SH-SY5Y (cell line): ENCODE results near the gene RILPL2.

Experiments
- GATA2 ChIP-seq: IDR thresholded peaks from 2 replicates; pipeline ENCODE4 v1.6.1; 2011; ENCODE audit warnings: mild to moderate bottlenecking, low read depth, low read length
- GATA3 ChIP-seq: IDR thresholded peaks from 2 replicates; pipeline ENCODE4 v1.6.1; 2011; ENCODE audit warnings: low read depth, mild to moderate bottlenecking, low read length, moderate library complexity

DNA sequence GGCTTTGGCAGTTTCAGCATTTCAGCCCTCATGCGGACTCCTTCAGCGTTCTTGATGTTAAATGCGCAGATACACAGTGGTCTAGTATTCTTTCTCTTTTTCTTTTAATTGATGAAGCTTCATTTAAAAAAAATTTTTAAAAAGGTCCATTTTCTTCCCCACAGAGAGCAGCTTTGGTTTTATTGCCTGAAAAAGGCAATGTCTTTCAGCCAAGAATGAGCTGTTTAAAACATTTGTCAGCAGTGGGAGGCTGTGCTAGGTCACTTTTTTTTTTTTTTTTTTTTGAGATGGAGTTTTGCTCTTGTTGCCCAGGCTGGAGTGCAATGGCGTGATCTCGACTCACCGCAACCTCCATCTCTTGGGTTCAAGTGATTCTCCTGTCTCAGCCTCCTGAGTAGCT is 39.1 kb downstream of the RILPL2 start:
- TF ChIP-seq GATA2 (no peak), GATA3 (no peak)
